NCI-H2227 (cell line): Measurements from ENCODE around the gene NODAL.
"Not testable (repeated sequence)": the region's sequence is repeated elsewhere in the genome, so short reads cannot be mapped to it uniquely, and the experiment has no call there.

Source experiments
- DNase-seq: peaks from one replicate; lab custom pipeline; 2025; ENCODE audit not compliant: unreplicated experiment; lab: John Stamatoyannopoulos, UW

The NODAL gene

DNA sequence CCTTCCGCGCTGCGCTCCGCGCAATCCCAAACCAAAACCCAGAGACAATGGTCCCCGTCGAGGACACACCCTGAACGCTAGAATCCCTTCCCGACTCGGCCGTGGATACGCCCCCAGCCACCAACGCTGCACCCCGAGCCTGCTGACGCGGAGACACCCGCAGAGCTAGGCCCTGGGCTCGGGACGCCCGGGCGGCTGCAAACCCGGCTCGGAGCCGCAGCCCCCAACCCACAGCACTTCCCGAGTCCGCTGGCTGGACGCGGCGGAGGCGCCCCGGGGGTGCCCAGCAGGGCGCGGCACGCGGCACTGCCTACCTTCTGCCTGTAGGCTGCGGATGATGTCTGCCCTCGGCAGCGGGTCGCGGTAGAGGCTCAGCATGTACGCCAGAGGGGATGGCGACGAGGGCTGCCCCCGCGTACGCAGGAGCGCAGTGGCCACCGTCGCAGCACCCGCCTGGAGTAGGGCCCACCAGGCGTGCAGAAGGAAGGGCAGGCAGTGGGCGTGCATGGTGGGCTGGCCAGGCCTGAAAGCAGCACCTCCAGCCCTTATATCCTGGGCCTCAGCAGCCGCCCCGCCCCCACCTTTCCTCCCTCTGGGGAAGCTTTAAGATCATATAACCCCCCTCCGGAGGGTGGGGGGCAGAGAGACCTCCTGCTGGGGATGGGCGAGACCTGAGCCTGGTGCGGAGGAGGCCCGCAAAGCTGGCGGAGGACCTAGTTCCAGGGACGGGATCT, at the start of gene NODAL:
Gene NODAL (minus strand): TSS at position 521 of the 734 bp plus-strand sequence. CDS start 14 bp downstream, at position 507.
- no peak for DNase-seq

- DNase-seq: no peak
Measured at GRCh38 chr10:70490142-70490541, 48.7 kb upstream of the NODAL start.

DNA sequence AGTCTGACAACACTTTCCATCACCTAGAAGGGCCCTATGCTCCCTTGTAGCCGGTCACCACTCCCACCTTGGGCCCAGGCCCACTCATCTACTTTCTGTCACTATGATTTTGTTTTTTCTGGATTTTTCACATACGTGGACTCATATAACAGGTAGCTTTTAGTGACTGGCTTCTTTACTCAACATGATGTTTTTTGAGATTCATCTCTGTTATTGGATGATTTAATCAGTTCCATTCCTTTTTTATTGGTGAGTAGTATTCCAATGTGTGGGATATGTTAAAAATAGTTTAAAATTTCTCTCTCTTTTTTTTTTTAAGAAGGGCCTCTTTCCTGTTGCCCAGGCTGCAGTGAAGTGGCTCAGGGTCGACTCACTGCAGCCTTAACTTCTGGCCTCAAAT, 46.3 kb upstream of the NODAL start:
- no peak for DNase-seq

- not testable (repeated sequence) for DNase-seq
Measured at GRCh38 chr10:70483872-70484271, 42.4 kb upstream of the NODAL start.

DNA sequence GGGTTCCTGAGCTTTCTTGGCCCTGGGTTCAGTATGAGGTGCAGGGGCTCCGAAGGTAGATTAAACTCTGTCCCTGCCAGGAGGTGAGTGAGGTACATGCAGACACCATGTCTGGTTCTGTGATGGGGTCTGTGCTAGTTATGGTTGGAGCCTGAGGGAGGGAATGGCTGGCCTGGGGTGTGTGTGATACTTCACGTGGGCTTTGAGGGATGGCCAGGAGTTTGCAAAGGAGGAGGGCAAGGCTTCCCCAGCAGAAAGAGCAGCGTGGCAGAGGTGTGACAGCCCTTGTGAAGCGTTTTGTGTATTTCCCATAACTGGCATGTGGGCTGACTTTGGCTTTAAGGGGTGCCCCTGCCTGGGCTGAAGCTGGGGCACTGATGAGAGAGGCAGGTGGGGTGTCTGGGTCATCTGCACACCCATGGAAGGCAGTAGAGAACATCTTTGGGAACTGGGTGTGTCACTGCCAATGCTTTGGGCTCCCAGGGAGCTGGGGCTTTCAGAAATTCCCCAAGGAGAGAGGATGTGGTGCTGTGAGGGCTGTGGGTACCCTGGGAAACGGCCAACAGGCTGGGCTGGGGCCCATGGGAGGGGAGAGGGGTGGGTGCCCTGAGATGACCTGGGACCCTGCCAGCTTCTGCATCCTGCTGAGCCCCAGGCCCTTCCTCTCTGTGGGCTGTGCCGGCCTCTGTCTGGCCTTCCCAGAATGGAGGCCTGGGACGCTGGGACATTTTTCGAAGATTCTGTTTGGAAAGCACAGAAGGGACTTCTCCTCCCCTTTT, 41.7 kb upstream of the NODAL start:
- DNase-seq: no peak

- DNase-seq: no peak
Measured at GRCh38 chr10:70481831-70482530, 40.5 kb upstream of the NODAL start.

- DNase-seq: no peak
Measured at GRCh38 chr10:70481105-70481504, 39.6 kb upstream of the NODAL start.

DNA sequence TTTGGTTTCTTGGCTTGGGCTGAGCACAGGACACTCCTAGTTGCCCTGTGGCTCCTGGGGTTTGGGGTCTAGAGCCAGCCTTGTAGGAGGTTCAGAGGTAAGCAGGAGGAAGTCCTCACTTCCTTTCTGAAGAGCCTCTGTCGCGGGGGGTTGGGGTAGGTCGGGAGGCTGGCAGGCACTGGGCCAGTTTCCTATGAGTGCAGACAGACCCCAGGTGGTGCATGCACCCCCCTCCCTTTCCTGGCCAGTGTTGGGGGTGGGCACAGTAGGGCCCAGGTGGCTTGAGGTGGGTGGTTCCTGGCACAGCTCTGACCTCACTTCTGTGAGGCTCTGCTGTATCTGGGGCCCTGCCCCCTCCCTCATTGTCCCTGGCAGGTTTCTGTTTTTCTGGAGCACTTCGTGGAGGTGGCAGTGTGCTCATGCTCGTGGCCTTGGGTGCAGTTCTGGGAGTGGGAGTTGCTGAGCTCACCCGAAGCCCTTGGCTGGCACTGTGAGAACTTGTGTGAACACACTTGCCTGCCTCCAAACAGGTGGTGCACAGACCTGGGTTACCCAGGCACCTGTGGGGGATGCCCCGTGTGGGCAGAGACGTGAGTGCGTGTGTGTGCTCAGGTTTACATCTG, 38.9 kb upstream of the NODAL start:
- DNase-seq: no peak

GRCh38 chr10:70479626-70480238, 38.3 kb upstream of the NODAL start:
- DNase-seq: no peak

GRCh38 chr10:70479165-70479581, 37.7 kb upstream of the NODAL start:
- DNase-seq: no peak

DNA sequence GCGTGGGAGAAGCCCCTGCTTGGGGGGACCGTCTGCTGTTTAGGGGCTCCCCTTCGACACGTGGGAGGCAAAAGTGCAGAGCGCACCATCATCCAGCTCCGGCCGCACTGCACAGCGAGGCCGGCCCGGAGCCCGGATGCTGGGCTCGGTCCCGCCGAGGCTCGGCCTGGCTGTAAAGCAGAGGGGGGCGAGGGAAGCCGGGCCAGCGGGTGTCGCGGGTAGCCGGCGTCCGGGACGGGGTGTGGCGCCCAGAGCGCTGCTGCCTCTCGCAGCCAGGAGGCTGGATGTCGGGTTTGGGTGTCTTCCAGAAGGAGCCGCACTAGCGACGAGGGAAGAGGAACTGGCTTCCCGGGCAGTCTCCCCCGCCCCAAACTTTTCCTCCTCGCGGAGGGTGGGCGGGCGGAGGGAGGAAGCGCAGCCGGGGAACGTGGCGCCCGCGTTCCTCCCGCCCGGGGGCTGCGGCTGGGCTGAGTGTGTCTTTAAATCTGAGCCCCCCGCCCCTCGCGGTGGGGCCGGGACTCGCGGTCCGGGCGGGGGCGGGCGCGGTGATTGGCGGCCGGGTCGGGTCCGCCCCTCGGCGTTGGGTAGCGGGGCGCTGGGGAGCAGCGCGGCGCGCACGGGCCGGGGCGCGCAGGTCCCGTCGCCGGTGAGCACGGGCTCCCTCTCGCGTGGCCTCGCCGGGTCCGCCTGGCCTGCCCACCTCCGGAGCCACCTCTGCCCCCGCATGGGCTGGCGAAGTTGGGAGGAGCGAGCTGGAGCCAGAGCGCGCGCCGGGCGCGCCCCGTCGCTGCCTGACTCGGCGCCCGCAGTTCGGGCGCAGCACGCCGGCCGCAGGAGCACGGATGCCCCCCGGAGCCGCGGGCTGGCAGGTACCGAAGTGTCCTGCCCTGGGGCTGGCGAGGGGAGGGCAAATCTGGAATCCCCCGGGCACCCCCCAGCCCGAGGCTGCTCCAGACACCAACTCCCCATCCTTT, 37.0 kb upstream of the NODAL start, which contains the start of gene PALD1:
Gene PALD1 (plus strand): TSS at position 577 of the 974 bp plus-strand sequence. CDS start 47,185 bp downstream, outside the sequence.
- peak; percentile 50 for DNase-seq

DNA sequence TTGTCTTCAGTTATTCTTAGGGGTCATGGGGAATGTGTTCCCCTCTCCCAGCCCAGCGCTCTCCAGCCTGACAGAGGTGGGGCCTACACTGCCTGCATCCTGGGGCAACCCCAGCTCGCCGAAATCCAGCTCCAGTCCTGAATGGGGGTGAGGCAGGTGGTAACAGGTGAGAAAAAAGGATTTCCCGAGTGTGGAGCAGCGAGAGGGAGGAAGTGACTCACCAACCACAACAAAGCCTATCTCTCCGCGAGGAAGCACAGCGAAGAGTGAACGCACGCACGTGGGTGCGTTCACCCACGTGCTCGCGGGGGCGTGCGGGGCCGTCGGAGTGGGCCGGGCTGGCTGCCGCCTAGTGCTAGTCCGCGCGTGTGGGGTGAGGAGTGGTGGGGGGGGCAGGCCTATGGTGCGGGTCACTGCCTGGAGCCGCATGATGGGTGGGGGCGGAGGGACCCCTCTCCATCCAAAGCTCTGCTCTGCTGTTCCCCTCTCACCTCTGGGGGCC, 36.2 kb upstream of the NODAL start:
- no peak for DNase-seq

GRCh38 chr10:70476249-70477035, 35.0 kb upstream of the NODAL start:
- DNase-seq: no peak

DNA sequence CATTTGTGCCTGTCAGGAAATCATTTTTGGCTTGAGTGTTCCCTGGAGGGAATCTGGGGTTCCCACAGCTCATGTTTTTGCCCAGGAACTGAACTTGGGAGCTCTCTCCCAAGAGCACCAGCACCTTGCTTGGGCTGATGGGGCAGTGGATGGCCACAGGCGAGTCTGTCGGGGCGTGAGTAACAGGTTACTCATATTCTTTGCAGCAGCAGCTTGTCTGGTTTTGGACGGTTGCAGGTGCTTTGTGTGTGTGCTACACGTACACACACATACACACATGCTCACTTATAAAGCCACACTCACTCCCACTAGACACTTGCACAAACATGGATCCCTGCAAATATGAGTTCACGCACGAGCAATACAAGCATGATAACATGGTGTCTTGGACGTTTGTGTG, 34.2 kb upstream of the NODAL start:
- no peak for DNase-seq

- no peak for DNase-seq
Measured at GRCh38 chr10:70474780-70475179, 33.3 kb upstream of the NODAL start.

DNA sequence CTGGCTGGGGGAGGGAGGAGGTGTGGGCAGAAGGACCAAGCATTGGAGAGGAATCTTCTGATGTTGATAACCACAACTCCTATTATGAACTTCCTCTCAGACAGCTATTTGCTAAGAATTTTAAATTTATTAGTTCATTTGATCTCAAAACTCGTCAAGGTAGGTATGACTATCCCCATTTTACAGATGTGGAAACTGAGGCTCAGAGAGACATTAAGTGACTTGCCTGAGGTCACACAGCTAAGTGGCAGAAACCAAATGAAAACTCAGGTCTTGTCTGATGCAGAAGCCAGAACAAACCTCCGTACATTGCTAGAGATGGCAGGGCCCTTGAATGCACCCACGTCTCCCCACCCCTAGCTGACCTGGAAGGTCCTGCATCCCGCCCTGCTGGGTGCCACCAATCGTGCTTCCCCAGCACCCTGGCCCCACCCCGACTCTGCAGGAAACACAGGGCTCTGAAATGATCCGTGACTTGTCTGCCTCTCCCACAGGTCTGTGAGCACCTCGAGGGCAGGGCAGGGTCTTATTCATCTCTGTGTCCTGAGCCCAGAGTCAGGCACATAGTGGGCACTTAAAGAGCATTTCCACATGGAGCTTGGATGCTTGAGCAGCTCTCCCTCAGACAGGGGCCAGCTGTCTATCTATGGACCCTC, 31.4 kb upstream of the NODAL start:
- no peak for DNase-seq

DNA sequence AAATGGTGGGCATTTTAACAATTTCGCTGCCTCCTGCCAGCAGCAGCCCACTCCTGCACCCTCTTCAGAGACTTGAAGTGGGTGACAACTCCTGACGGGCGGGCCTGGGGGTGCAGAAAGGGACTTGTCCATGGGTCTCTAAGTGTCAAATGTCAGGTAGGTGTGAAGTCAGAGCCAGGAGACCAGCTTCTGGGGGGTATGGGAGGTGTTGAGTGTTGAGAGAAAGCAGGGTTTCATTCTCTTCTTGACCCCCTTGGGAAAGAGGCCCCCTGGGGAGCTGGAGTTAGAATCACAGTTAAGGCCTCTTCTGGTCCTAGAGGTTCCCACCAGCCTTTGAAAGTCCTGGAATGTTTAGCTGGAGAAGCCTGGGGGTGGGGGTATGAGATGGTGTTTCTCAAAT, 25.5 kb upstream of the NODAL start:
- no peak for DNase-seq

- no peak for DNase-seq
Measured at GRCh38 chr10:70465832-70466231, 24.4 kb upstream of the NODAL start.
